SK-N-SH (cell line): ENCODE measurements around the gene NAT8L.

ENCODE experiments used
- EP300 ChIP-seq, 2 experiments: IDR thresholded peaks; 2 replicates each; pipeline versions ENCODE4 v1.4.0 to v1.6.1; 2012; ENCODE audit warnings: borderline replicate concordance in 1 of 2, low read depth in 1 of 2, low read length in 1 of 2
- RXRA ChIP-seq: IDR thresholded peaks from 2 replicates; pipeline ENCODE4 v1.4.0; 2012; ENCODE audit warnings: low read depth, mild to moderate bottlenecking, borderline replicate concordance

DNA sequence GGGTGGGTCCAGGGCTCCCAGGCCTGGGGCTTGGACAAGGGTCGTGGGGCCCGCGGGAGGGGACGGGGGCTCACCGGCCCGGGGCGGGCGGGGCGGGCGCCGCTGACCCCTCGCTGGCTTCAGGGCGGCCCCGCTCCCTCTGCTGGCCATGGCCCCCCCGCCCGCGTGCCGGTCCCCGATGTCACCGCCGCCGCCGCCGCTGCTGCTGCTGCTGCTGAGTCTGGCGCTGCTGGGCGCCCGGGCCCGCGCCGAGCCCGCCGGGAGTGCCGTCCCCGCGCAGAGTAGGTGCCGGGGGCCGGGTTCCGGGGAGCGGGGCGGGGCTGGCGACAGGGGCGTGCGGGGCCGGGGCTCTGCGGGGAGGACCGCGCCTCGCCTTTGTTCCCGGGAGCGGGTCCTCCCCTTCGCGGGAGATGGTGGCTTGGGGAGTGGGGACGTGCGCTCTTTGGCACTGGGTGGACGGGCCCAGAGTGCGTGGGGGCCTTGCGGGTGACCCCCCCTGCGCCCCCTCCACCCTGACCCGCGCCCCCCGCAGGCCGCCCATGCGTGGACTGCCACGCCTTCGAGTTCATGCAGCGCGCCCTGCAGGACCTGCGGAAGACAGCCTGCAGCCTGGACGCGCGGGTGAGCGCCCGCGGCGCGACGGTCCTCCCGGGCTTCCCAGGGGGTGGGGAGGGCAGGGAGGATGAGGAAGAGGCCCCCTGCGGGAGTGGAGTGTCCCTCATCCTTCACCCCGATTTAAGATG is 16.8 kb upstream of the NAT8L start:
- TF ChIP-seq EP300 (IDR thresholded peaks at IDR 0.05; ENCODE audit: borderline replicate concordance in 1 of 2, low read depth in 1 of 2, low read length in 1 of 2) = no peak
- no peak for TF ChIP-seq RXRA
